LHCN-M2 (cell line): ENCODE measurements around the gene SOX18. TPM values are rescaled to one million over a fixed set of nuclear protein-coding genes. Genes with fewer than 3 reads are reported as not detected.
"Not testable (repeated sequence)": the region's sequence is repeated elsewhere in the genome, so short reads cannot be mapped to it uniquely, and the experiment has no call there.

Experiments used
- DNase-seq: peaks from one replicate; pipeline ENCODE4 v3.0.0-alpha.2; 2012; ENCODE audit warnings: low read depth
- total RNA-seq: library from RNA; depleted of rRNA; stranded (reverse); fragments of >200 nt; gene quantifications from 2 replicates; pipeline ENCODE4 v1.2.3, GENCODE V29; 2014

Gene SOX18
- total RNA-seq, 1 experiment from 2014 or later, result not detected

DNA sequence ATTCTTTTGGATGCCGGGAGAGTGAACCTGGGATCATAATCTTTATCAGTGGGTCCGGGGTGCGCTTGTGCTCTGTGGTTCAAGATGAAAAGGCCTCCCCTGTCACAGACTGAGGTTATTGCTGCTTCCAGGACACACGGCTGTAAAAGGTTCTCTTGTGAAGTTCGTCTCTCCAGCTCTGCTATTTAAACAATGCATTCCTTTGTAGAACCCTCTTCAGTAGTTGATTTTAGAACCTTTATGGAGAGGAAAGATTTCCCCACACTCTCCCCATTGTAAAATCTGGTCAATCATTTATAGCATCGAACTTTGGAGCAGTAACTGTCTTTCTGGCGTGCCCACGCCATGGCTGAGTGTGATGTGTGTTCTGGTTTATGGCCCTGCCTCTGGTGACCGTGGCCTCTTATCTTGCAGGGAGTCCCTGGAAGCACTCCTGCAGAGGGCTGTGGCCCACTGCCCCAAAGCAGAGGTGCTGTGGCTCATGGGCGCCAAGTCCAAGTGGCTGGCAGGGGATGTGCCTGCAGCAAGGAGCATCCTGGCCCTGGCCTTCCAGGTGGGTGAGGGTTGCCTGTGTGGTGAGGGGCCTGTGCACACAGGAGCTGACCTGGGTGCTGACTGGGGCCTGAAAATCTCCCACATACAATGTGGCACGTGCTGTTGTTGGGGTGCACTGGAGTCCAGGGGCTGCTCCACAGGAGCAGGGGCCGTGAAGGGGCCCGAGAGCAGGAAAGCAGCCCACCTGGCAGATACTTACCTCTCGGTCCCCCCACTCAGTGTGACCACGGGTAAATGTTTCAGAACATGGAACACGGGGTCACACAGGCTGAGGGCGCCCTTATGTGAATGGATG lies 25.1 kb downstream of the SOX18 start:
- no peak for DNase-seq

DNA sequence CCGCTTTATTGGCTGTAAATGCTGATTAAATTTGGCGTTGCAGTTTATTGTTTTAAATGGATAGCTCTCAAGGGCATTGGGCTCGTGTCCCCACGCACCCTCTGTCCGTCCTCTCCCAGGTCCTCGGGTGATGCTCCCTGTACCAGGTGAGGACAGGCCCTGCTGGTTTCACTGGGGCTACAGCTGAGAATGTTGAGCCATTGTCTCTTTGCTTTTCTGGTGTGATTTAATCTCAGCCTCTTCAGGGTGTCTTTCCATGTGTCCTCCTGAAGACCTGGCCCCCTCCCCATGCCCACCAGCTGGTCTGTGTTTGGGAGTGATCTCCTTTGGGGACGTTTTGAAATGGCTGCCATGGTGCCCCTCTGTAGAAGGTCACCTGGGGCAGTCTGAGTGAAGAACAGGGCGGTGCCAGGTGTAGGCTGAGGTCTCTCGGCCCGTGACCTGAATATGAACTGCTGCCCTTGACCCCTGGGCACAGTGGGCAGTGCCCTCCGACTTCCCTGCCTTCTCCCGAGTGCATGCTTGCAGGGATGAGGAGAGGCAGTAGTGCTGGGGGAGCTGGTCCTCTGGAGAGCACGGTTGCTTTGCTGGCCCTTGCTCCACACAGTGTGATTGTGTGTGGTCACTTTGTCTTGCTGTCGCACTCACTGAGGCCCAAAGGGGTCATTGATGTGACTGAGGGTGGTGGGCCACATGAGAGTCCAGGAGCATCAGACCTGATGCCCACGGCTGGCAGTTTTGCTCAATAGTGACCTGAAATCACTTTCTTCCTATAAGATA lies 25.9 kb downstream of the SOX18 start:
- no peak for DNase-seq

DNA sequence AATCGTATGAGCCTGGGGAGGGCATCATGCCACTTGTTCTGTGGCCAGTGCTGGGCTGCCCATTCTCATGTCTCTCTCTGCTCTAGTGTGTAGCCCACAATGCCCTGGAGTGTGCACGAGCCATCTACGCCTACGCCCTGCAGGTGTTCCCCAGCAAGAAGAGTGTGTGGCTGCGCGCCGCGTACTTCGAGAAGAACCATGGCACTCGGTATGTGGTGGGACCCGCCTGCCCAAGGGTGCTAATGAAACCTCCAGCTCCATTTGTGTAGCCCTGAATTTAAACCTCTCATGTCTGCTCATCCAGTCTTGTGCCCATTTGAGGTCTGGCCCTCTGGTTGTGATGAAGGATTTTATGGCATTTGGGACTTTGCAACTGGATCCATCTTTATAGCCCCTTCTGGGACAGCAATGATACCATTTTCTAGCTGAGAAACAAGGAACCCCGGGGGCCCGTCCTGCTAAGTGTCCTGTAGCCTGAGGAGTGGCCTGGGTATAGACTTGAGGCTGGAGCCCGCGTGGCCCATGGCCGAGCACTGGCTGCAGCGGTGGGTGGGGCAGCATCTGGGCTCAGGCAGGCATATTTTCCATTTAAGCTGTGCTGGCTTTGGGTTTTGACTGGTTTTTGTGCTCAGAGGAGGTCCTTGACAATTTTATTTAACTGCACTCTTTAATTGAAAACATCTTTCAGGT lies 26.6 kb downstream of the SOX18 start:
- no peak for DNase-seq

DNA sequence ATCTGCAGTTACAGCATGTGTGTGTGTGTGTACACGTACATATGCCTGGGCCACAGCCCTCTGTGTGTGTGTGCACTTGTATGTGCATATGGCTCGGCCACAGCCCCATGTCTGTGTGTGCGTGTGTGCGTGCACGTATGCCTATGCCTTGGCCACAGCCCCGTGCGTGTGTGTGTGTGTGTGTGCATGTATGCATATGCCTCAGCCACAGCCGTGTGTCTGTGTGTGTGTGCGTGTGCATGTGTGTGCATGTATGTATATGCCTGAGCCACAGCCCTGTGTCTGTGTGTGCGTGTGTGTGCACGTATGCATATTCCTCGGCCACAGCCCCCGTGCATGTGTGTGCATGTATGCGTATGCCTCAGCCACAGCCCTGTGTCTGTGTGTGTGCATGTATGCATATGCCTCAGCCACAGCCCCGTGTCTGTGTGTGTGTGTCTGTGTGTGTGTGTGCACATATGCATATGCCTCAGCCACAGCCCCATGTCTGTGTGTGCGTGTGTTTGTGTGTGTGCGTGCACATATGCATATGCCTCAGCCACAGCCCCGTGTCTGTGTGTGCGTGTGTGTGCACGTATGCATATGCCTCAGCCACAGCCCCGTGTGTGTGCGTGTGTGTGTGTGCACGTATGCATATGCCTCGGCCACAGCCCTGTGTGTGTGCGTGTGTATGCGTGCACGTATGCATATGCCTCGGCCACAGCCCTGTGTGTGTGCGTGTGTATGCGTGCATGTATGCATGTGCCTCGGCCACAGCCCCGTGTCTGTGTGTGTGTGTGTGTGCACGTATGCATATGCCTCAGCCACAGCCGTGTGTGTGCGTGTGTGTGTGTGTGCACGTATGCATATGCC lies 28.1 kb downstream of the SOX18 start:
- DNase-seq, result no peak

DNA sequence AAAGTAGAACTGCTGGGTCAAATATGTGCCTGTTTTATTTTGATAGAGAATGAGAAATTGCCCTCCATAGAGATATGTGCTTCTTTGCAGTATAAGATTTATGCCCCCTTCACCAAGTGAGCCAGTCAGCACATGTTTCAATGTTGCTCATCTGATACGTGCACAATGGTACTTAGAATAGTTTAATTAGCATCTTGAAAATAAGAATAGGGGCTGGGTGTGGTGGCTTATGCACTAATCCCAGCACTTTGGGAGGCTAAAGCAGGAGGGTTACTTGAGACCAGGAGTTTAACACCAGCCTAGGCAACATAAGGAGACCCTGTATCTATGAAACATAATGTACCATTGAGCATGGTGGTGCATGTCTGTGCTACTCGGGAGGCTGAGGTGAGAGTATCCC lies 33.8 kb downstream of the SOX18 start:
- no peak for DNase-seq

DNA sequence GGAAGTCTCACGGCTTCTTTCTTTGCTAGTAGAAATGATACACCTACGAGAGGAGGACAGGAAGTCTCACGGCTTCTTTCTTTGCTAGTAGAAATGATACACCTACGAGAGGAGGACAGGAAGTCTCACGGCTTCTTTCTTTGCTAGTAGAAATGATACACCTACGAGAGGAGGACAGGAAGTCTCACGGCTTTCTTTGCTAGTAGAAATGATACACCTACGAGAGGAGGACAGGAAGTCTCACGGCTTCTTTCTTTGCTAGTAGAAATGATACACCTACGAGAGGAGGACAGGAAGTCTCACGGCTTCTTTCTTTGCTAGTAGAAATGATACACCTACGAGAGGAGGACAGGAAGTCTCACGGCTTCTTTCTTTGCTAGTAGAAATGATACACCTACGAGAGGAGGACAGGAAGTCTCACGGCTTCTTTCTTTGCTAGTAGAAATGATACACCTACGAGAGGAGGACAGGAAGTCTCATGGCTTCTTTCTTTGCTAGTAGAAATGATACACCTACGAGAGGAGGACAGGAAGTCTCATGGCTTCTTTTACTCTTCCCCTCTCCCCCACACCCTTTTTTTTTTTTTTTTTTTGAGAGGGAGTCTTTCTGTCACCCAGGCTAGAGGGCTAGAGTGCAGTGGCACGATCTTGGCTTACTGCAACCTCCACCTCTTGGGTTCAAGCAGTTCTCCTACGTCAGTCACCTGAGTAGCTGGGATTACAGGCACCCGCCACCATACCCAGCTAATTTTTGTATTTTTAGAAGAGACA lies 36.9 kb downstream of the SOX18 start:
- DNase-seq, result not testable (repeated sequence)

DNA sequence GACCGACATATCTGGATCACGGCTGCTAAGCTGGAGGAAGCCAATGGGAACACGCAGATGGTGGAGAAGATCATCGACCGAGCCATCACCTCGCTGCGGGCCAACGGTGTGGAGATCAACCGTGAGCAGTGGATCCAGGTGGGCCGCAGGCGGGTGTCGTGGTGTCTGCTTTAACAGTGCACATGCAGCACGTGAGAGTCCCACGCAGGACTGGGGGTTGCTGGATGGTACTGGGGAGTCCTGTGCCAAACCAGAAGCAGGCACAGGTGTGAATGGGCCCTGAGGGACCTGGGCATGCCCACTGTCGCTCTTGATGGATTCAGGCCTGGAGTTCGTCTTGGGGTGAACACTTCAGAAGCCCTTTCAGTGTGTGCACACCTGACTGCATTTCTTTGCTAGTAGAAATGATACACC lies 38.1 kb downstream of the SOX18 start:
- no peak for DNase-seq

DNA sequence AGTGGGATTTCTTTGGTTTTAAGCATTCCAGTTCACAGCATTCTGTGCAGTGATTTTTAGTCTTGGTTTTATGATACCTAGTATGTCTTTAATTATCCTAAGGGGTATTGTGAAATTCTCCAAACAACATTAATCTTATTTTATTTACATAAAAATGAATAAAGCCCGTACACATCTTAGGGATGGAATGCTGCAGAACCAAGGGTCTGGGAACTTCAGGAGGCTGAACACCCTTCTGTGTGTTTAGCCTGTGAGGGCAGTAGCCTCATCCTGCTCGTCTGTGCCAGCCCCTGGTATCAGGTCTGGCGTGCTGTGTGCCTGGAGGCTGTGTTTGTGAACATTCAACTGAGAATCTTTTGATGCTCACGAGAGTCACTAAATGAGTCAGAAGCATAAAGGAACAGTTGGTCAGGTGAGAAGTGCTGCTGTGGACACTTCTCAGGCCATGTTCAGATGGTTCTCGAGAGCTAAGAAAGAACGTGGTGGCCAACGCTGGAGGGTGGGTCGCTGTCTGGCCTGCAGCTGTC lies 38.7 kb downstream of the SOX18 start:
- no peak for DNase-seq

DNA sequence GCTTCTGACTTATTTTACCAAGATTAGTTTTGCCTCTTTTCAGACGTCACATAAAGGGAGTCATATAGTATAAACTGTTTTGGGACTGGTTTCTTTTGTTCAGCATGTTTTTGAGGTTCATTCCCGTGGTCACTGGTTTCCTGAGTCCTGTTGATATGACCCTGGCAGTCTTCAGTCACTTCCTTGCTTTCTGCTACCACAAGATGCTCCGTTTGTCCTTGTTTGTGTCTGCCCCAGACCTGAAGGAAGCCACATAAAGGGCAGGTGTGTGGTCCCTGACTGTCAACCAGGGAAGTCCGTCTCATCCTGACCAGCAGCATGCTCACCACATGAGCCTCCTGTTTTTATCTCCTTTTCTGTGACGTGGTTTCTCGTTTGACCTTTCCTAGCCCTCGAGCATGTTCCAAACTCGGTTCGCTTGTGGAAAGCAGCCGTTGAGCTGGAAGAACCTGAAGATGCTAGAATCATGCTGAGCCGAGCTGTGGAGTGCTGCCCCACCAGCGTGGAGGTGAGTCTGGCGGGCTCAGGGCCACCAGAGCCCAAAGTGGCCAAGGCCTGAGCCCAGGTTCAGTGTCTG lies 39.5 kb downstream of the SOX18 start:
- no peak for DNase-seq

DNA sequence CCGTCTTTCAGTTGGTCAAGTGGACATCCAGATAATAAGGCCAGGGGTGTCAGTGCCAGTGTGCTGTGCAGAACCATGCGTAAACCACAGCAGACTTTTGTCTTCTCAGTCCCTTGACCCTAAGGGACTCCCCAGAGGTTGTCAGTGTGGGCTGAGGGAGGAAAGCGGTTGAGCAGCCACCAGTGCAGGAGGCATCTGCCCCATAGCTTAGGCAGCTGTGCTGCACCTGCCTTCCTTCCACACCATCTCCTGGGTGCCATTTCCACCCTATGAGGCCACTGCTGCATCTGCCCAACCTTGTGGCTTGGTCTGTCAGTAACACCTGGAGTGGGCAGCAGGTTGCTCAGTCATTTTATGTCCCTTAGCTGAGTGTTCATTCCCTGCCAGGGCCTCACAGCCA lies 42.5 kb downstream of the SOX18 start:
- no peak for DNase-seq

DNA sequence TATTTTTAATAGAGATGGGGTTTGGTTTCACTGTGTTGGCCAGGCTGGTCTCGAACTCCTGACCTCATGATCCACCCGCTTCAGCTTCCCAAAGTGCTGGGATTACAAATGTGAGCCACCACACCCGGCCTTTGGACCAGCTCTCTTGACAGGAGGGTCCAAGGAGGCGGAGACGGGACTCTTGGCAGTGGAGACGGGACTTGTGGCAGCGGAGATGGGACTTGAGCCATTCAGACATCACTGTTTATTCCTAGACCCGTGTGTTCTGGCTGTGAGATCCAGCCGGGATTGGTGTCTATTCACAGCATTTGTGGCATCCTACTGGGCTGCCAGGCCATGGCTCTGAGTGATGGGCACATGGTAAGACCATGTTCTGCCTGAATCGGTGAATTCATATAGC lies 42.9 kb downstream of the SOX18 start:
- no peak for DNase-seq

DNA sequence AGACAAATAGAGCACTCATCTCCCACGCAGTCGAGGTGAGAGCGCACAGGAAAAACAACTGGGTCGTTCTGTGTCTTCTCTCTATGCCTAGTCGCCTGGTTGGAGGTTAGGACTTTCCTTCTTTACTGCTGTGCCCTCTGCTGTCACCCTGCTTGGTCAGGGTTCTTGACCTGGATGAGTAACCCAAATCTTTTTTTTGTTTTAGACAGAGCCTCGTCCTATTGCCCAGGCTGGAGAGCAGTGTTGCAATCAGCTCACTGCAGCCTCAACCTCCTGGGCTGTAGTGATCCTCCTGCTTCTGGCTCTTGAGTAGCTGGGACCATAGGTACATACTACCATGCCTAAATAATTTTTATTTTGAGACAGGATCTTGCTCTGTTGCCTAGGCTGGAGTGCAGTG lies 44.0 kb downstream of the SOX18 start:
- no peak for DNase-seq

DNA sequence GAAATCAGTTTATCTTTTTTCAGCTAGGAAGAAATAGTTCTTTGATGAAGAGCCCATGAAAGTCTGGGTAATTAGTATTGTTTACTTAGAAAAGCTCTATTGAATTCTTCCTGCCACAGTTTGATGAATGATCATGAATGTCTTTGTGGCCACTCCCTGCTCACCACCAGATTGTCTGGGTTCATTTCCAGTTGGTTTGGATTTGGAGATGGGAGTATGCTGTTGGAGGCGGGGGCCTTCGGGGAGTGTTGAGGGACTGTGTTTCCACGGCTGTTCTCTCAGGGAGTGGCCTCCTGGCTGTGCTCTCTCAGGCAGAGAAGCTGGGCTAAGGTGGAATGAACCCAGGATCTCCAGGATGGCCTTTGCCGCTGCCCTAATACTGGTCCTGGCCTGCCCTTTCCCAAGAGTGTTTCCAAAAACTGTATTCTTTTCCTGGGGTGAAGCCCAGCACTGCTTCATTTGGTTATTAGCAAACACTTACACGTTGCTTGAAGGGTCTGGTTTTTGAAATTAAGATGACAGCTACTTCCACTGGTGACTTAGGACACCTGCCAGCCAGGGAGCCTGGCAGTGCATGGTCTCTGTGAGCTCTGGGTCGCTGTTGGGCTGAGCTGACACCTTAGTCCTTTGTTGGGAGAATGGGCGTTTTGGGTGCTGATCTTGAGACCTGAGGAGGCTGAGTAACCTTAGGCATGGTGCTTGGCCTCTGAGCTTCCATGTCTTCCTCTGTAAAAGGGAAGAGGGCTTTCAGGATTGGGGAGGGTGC lies 45.3 kb downstream of the SOX18 start:
- no peak for DNase-seq

DNA sequence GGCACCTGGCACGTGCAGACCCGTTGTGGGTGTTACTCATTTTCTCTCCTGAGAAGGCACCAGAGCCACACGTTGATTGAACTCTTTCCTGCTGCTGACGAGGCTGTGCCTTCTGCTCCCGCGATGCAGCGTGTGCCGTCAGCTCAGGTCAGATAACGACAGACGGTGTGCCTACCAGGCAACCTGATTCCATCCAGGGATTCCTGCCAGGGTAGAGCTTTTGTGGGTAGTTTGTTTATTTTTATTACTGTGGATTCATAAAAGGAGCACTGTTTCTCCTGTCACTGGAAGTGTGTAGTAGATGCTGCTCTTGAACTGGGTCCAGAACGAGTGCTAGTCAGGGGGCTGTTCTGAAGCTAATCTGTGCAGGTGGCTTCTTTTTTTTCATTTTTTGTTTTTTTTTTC lies 47.8 kb downstream of the SOX18 start:
- DNase-seq, result no peak

DNA sequence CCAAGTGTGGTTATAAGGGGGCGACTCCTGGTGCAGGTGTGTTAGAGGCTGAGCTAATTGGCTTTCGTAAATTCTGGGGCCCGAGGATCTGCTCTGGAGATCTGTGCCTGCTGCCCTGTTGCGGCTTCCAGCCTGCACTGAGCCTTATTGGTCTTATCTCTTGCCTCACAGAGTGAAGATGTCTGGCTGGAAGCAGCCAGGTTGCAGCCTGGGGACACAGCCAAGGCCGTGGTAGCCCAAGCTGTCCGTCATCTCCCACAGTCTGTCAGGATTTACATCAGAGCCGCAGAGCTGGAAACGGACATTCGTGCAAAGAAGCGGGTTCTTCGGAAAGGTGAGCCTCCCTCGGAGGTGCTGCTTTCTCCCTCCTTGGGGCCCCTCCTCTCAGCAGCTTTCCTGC lies 48.5 kb downstream of the SOX18 start:
- no peak for DNase-seq
